ENCODE results near the gene BPTF. TPM values are rescaled to one million over a fixed set of nuclear protein-coding genes. Genes with fewer than 3 reads are reported as not detected.

The BPTF gene
- total RNA-seq, 4 donors from 2014 or later = 88.8 to 143 (median 116) TPM

GRCh38 chr17:67942810-67943209 is 117.5 kb downstream of the BPTF start:
- Histone ChIP-seq H3K27me3 (no peaks in the 10 kb centered on the region), H3K4me3 (replicated peaks in 1 of 3) (no peak overlapping the region), H3K4me1 (no peaks in the 10 kb centered on the region), H3K27ac (no peak overlapping the region), H3K9me3 (no peaks in the 10 kb centered on the region), H3K36me3 (peaks cover 62 to 72% of the 10 kb centered on the region in 2 donors)
- DNase-seq = no peak
- intact Hi-C loops (cut with DNase I) = no loop called here
- 93% methylated on average over 3 of the region's 3 CpGs for WGBS, 2 donors
- TF ChIP-seq, protein P1, sequence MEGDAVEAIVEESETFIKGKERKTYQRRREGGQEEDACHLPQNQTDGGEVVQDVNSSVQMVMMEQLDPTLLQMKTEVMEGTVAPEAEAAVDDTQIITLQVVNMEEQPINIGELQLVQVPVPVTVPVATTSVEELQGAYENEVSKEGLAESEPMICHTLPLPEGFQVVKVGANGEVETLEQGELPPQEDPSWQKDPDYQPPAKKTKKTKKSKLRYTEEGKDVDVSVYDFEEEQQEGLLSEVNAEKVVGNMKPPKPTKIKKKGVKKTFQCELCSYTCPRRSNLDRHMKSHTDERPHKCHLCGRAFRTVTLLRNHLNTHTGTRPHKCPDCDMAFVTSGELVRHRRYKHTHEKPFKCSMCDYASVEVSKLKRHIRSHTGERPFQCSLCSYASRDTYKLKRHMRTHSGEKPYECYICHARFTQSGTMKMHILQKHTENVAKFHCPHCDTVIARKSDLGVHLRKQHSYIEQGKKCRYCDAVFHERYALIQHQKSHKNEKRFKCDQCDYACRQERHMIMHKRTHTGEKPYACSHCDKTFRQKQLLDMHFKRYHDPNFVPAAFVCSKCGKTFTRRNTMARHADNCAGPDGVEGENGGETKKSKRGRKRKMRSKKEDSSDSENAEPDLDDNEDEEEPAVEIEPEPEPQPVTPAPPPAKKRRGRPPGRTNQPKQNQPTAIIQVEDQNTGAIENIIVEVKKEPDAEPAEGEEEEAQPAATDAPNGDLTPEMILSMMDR (IDR thresholded peaks at IDR 0.05) = peak in 1 of 6 experiments; percentile 21
- TF ChIP-seq POLR2A (IDR thresholded peaks at IDR 0.05) = no peak

GRCh38 chr17:67944035-67944434 is 118.7 kb downstream of the BPTF start:
- H3K36me3 ChIP-seq = peaks cover 67 to 84% of the 10 kb centered on the region in 2 donors

DNA sequence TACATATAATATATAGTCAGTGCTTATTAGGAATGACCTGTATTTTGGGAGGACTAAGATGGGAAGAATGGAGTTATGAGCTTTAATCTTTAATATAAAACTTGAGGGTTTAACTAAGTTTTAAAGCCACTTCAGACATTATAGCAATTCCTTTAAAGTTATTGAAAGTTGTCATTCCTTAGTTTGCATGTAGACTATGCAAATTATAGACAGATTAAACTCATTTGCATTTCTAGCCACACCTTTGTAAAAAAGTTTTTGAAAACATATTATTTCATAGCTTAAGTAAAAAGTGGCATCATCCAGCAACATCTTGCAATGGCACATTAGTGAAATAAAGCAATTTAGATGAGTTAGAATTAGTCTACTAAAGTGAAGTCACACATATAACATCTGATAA is 121.2 kb downstream of the BPTF start:
- intact Hi-C loops (cut with DNase I) = no loop called here
- H3K4me1 ChIP-seq = no peaks in the 10 kb centered on the region
- H3K27me3 ChIP-seq = no peaks in the 10 kb centered on the region
- H3K9me3 ChIP-seq = no peaks in the 10 kb centered on the region
- no peak for TF ChIP-seq POLR2A (IDR thresholded peaks at IDR 0.05)
- TF ChIP-seq, protein P1 (IDR thresholded peaks at IDR 0.05) = no peak
- no peak overlapping the region for H3K27ac ChIP-seq
- DNase-seq = no peak
- peaks cover 58 to 69% of the 10 kb centered on the region in 2 donors for H3K36me3 ChIP-seq
- H3K4me3 ChIP-seq (replicated peaks in 1 of 3) = no peak overlapping the region

More at GRCh38 chr17:67944035-67944434, 118.7 kb downstream of the BPTF start:
- Histone ChIP-seq H3K9me3 (no peaks in the 10 kb centered on the region), H3K27me3 (no peaks in the 10 kb centered on the region), H3K4me1 (no peaks in the 10 kb centered on the region), H3K4me3 (replicated peaks in 1 of 3) (no peak overlapping the region), H3K27ac (no peak overlapping the region)
- DNase-seq = no peak
- WGBS, 2 donors = 92% methylated on average over 5 of the region's 5 CpGs
- TF ChIP-seq, protein P1 (IDR thresholded peaks at IDR 0.05) = no peak
- no peak for TF ChIP-seq POLR2A (IDR thresholded peaks at IDR 0.05)
- intact Hi-C loops (cut with DNase I) = no loop called here

DNA sequence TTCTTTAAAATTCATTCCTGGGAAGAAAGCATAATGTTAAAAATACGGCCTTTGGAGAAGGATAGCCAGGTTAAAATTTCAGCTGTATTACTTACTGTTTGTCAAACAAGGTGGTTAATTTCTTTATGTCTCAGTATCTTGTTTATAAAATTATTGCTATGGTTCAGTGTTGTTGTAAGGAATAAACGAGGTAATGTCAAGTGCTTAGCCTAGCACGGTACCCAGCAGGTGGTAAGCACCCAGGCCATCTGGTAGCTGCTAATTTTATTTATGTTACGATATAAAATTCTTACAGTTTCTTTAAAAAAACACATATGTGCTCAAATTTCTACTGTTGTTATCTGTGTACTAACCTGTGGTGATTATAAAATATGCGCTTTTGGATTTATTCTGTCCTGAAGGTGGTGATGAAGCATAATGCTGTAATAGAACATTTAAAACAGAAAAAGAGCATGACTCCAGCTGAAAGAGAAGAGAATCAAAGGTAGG is 122.1 kb downstream of the BPTF start:
- intact Hi-C loops (cut with DNase I) = no loop called here
- no peaks in the 10 kb centered on the region for H3K27me3 ChIP-seq
- H3K27ac ChIP-seq = no peak overlapping the region
- 92 to 95% methylated on average over 5 of the region's 5 CpGs for WGBS, 2 donors
- TF ChIP-seq, protein P1 (IDR thresholded peaks at IDR 0.05) = no peak
- no peak for TF ChIP-seq POLR2A (IDR thresholded peaks at IDR 0.05)
- peaks cover 52 to 64% of the 10 kb centered on the region in 2 donors for H3K36me3 ChIP-seq
- no peak overlapping the region for H3K4me3 ChIP-seq (replicated peaks in 1 of 3)
- H3K4me1 ChIP-seq = no peaks in the 10 kb centered on the region
- H3K9me3 ChIP-seq = no peaks in the 10 kb centered on the region
- DNase-seq = no peak

- no peak for DNase-seq
- no peaks in the 10 kb centered on the region for H3K4me1 ChIP-seq
- intact Hi-C loops (cut with DNase I) = no loop called here
- TF ChIP-seq, protein P1 (IDR thresholded peaks at IDR 0.05) = no peak
- TF ChIP-seq POLR2A (IDR thresholded peaks at IDR 0.05) = no peak
- H3K4me3 ChIP-seq (replicated peaks in 1 of 3) = no peak overlapping the region
- peaks cover 22 to 39% of the 10 kb centered on the region in 2 donors for H3K36me3 ChIP-seq
- H3K27ac ChIP-seq = no peak overlapping the region
- WGBS, 2 donors = 93 to 96% methylated on average over 2 of the region's 2 CpGs
- H3K9me3 ChIP-seq = no peaks in the 10 kb centered on the region
- no peaks in the 10 kb centered on the region for H3K27me3 ChIP-seq
Measured at GRCh38 chr17:67950945-67951344, 125.6 kb downstream of the BPTF start.
